GM19452 (cell line): ENCODE results near the gene CLMN.
"Not testable (repeated sequence)": the region's sequence is repeated elsewhere in the genome, so short reads cannot be mapped to it uniquely, and the experiment has no call there.

Experiments
- ATAC-seq: cut with Tn5 transposase; IDR thresholded peaks from one replicate; pipeline ENCODE4 v1.9.1; 2021; ENCODE audit not compliant: unreplicated experiment

CLMN gene

DNA sequence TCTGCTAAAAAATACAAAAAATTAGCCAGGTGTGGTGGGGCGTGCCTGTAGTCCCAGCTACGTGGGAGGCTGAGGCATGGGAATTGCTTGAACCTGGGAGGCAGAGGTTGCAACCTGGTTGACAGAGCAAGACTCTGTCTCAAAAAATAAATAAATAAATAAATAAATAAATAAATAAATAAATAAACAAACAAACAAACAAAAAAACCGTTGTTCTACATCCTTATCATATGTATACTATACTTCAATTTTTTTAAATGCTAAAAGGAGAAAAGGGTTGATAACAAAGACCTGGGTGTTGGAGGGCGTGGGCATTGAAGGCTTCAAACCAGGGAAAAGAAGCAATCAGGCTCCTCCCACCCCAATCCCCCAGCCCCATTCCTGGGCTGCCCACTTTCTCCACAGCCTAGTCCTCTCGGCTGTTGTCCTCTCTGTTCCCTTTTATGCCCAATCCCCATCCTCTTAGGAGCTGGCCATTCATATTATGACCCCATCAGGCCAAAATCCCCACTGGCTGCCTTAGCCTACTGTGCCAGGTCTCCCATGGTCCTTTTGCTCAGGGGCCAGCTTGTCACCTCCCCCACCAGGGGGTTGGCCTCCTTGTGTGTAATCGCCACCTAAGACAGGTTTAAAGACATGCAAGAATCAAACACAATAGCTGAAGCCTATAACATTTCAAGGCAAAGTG lies 30.2 kb downstream of the CLMN start:
- no peak for ATAC-seq

DNA sequence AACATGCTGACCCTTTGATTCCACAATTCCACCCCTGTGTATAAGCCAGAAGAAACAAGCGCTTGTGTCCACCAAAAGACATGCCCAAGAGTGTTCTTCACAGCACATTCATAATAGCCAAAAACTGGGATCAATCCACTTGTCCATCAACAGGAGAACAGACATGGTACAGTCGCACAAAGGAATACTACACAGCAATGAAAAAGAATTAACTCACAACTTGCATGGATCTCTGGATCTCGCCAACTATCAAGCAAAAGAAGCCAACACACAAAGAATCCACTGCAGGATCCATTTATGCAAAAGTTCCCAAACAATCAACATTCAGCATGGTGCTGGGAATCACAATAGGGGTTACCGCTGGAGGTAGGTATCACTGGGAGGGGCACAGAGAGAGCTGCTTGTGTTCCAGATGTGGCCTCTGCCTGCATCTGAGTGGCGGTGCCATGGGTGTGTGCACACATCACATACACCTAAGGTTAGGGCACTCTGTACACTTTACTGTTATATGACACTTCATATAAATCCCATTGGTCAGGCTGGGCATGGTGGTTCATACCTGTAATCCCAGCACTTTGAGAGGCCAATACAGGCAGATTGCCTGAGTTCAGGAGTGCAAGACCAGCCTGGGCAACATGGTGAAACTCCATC lies 30.9 kb downstream of the CLMN start:
- ATAC-seq = no peak

DNA sequence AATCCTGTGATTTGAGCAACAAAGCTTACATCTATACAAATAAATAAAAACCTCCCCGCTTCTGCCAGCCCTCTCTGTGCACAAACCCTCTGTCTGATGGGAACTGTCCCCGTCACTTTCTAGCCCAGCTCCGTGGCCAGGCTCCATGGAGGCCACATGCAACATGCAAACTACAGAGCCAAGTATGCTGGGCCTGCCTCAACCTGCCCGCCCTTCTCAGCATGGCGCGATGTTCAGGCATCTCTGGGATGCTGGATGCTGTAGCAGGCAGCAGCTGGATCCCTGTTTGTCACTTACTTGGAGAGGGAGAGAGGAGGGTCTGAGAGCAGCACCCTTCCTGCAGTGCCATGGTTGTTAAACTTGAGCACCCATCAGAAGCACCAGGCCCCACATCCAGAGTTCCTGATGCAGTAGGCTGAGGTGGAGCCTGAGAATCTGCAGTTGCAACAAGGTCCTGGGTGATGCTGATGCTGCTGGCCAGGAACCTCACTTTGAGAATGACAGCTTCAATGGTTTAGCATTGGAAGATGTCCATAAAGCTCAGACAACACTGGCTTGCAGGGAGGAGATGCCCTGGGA lies 32.4 kb downstream of the CLMN start:
- ATAC-seq = no peak

DNA sequence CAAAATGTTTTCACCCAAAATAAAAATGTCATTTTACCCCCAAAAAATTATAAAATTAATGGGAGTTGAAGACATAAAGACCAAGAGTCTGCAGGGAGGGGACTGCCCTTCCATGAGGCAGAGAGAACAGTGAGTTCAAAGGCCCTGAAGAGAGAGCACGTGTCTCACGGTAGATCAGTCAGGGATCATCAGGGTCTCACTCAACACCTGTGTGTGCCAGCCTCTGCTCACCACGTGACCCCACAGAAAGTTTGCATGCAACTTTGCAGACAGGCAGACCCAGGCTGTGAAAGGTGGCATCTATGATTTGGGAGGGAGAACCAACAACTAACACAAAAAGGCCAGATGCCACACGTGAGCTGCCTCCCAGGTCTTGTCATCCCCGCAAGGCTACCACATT lies 33.1 kb downstream of the CLMN start:
- ATAC-seq = no peak

DNA sequence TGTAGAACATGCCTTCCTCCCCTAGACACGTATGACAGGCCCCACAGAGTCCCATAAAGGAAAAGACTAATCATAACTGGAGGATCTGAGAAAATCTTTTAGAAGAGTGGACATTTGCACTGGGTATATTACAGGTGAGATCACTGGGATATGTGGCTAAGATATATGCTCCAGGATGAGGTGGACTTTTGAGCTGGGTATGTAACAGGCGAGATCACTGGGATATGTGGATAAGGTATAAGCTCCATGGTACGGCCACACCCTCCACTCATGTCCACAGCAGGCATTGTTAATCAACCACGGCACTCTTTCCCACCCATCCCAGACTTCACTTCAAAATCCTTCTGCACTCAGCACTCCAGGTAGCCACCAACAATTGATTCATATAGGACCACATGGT lies 34.1 kb downstream of the CLMN start:
- ATAC-seq = no peak

DNA sequence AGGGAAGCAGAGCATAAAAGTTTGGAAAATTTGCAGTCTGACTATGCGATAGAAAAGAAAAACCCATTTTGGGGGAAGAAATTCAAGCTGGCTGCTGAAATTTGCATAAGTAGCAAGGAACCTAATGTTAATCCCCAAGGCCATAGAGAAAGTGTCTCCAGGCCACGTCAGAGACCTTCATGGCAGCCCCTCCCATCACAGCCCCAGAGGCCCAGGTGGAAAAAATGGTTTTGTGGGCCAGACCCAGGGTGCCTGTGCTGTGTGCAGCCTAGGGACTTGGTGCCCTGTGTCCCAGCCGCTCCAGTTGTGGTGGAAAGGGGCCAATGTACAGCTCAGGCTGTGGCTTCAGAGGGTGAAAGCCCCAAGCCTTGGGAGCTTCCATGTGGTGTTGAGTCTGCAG lies 35.9 kb downstream of the CLMN start:
- ATAC-seq = not testable (repeated sequence)

DNA sequence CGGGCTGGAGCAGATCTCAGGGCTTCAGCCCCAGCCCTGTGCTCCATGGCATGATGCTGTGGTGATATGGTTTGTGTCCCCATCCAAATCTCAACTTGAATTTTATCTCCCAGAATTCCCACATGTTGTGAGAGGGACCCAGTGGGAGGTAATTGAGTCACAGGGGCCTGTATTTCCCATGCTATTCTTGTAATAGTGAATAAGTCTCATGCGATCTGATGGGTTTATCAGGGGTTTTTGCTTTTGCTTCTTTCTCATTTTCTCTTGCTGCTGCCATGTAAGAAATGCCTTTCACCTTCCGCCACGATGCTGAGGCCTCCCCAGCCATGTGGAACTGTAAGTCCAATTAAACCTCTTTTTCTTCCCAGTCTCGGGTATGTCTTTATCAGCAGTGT lies 36.7 kb downstream of the CLMN start:
- ATAC-seq = not testable (repeated sequence)

DNA sequence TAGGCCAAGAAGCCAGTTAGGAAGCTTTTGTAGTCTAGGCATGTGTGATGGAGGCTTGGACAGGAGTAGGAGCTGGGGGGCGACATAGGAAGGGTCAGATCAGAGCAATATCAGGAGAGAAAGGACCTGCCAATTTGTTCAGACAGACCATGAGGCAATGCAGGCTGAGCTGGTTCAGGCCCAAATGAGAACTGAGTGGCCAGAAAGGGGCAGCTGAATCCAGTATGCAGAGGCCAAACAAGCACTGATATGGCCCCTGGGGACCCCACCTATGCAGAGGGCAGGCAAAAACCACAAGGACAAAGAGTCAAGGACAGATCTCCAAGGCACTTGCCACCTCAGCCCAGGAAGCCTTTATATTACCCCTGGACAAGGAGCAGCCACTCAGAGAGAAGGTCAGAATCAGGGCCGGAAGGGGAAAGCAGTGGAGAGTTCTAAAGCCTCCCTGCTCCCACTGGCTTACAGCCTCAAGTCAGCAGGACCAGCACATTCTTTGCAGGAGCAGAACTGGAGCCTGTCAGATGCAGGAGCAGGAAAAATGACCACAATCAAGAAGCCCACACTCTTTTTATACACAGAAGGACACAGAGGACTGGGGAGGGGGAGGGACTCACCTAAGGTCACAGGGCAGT lies 37.2 kb downstream of the CLMN start:
- no peak for ATAC-seq

DNA sequence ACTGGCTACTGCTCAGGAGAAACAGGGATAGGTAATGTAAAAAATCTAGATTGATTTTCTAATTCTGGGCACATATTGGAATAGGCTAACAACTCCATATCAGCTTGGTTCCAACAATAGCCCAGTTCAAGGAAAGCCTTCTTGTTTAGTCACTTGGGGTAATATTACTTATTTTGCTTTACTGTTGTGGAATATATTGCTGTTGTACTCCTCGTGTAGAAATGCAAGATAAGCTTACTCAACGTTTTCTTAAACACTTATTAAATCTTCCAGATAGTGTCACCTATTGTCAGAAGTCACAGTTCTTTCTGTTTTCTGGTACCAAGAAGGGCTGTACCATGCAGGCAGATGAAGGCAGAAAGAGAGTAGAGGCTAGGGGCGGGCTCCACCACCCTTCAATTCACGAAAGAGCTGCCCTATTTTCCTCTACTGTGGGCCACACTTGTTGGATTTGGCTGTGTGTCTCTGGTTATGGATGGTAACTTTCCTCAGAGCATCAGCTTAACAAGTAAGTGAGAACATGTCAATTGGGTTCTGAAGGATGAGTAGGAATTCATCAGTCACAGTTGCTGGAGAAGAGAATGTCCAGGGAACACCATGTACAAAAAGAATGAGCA lies 38.0 kb downstream of the CLMN start:
- ATAC-seq = no peak

DNA sequence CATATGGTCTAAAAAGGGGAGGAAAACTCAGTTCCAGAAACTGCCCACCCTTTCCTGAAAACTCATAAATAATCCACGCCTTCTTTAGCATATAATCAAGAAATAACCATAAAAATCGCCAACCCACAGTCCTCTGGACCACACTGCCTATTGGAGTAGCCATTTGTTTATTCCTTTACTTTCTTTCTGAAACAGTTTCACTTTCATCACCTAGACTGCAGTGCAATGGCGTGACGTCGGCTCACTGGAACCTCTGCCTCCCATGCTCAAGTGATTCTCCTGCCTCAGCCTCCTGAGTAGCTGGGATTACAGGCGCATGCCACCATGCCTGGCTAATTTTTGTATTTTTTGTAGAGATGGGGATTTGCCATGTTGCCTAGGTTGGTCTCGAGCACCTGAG lies 44.2 kb downstream of the CLMN start:
- ATAC-seq = no peak

DNA sequence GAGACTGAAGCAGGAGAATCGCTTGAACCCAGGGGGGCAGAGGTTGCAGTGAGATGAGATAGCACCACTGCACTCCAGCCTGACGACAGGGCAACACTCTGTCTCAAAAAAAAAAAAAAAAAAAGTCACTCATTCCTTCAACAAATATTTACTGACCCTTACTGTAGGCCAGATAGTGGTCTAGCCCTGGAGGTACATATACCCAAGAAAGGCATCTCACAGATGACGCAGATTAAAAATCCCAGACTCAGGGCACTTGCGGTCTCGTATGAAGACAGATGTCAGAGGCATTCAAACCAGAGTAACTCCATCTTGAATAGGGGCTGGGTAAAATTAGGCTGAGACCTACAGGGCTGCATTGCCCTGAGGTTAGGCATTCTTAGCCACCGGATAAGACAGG lies 44.8 kb downstream of the CLMN start:
- no peak for ATAC-seq

DNA sequence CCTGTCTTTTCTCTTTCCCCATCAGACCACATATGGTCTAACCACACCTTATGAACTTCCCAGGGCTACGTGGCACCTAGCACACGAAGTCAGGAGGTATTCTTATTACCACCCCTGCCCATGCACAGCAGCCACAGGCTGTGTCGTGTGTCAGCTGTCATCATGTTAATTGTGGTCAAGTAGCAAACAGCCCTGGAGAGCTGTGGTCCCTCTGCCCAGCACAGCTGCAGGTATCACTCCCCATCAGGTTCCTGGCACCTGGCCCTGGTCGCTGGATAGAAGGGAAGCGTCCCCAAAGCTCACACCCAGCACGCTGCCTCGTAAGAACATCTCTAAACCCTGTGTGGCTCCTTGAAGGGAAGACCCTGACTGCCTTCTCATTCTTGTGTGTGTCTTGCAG lies 45.4 kb downstream of the CLMN start:
- ATAC-seq = no peak

DNA sequence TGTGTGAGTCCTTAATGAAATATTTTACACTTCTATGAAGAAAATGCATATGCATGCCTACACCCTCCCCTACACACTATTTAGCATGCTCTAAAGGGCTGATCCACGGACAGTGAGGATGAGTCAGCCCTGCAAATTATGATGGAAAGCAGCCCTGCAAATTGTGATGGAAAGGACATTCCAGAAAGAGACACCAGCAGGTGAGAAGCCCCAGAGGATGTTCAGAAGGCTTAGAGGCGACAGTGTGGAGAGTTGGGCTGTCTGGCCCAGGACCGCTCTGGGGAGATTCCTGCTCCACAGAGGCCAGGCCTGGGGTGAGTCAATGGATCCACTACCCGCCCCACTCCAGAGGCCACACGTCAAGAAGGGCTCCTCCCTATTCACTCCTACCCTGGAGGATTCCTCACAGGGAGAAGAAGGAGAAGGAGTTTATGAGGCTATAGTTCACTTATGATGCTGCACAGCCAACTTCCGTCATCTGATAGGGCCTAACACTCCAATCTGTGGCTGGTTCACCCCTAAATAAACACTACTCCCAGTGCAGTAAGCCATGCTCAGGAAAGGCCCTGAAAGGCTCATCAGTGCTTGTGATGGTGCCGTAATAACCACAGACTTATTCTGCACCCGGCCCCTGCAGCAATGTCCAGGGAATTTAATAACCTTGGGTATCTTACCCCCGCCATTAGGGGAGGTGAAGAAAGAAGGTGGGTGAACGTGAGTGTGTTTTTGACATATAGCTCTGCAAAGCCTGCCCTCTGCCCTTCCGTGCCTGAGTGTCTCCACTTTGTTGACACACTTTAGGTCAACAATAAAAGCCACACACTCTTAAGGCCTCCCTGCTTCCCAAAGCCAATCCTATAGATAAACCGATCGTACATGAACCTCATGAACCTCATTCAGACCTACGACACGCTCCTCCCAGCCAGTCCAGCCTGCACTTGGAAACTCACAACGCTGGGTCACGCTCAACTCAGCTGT lies 46.4 kb downstream of the CLMN start:
- no peak for ATAC-seq

DNA sequence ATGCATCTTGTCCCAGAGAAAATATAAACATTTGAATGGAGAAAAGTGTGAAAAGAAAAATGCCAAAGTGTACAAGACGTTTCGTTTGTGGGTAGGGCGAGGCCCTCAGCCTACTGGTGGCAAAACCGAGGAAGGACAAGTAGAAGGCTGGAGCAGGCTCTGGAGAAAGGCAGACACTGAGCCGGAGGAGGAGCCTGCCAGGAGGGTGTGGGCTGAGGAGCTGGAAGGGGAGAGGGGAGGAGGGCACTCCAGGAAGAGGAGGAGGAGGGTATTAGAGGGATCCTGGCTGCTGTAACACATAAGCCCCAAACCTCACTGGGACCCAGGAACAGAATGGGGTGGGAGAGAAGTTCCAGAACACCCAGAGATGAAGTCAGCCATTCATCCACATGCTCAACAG lies 47.7 kb downstream of the CLMN start:
- no peak for ATAC-seq

DNA sequence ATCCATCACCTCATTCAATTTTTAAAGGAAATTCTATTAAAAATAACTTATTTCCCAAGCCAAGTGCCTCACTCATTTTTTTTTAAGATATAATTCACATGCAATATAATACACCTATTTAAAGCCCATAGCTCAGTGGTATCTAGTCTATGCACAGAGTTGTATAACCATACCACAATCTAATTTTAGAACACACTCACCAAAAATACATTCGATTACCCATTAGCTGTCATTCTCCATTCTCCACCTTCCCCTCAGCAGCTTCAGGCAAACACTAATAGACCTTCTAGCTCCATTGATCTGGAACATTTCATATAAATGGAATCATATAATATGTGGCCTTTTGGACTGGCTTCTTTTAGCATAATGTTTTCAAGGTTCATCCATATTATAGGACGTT lies 49.5 kb downstream of the CLMN start:
- ATAC-seq = no peak

DNA sequence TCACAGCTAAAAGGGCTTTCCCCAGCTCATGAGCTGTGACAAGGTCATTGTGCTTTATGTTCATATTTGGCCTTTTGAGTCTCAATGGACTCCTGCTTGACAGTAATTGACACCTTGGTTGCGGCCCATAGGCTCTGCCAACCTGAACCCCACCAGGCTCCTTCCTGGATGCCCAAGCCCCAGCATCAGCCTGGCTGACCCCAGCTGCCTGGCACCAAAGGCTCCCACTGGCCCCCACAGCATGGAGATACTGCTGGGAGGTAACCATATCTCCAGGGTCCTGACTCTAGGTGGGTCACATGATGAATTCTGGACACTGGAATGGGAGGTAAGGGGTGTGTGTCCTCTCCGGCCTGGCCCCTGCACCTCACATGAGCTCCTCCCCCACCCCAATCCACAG lies 50.2 kb downstream of the CLMN start:
- no peak for ATAC-seq

DNA sequence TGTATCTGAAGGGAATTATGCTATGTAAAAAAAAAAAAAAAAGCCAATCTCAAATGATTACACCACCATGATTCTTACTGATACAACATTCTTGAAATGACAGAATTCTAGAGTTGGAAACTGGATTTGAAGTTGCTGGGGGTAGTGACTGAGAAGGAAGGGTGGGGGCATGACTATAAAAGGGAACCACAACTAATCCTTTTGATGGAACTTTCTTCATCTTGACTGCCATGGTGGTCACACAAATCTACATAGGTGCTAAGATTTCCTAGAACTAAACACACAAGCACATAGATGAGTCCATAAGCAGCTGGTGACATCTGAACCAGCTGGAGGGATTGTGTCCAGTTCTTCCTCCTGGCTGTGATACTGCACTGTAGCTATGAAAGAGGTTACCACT lies 51.4 kb downstream of the CLMN start:
- ATAC-seq = no peak

DNA sequence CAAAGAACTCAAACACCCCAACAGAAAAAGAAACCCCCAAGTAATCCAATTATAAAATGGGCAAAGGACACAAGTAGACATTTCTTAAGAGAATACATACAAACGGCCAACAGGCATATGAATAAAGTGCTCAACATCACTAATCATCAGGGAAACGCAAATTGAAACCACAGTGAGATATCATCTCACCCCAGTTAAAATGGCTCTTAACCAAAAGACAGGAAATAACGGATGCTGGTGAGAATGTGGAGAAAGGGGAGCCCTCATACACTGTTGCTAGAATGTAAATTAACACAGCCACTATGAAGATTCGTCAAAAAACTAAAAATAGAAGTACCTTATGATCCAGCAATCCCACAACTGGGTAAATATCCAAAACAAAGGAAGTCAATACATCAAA lies 52.4 kb downstream of the CLMN start:
- no peak for ATAC-seq

DNA sequence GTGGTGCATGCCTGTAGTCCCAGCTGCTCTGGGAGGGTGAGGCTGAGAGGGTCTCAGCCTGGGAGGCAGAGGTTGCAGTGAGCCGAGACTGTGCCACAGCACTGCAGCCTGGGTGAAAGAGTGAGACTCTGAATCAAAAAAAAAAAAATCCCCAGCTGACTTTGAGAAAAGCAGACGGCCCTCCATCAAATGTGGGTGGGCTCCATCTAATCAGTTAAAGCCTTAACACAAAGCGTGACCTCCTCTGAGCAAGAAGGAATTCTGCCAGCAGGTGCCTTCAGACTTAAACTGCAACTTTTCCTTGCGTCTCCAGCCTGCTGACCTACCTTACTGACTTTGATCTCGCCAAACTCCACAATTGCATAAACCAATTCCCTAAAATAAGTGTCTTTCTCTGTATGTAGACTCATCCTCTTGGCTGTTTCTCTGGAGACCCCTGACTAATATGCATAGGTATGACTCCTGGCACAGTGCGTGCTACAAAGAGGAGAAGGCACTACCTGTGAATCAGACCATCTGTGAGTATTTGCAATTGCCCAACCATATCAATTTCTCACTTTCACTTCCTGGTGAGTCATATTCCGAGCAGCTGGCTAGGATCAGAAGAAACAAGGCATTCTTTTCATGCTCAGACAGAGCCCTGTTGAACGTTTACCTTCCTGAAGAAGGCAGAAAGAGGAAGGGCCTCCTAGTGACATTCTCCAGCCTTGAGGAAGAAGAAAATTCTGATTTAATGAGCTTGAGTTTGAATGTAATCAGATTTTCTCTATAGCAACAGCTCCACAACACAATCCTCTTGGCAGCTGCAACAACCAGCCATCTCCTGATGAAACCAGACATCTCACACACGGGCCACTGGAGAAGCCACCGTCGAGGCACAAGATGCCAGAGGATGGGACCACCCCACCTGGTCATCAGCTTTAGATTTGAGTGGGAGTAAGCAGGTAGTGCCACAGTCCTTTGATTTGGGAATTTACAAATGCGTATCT lies 54.3 kb downstream of the CLMN start:
- peak; percentile 91 for ATAC-seq
